Karpas-422 (cell line): ENCODE data around the gene NHERF2. TPM values are rescaled to one million over a fixed set of nuclear protein-coding genes. Genes with fewer than 3 reads are reported as not detected.
"Not testable (repeated sequence)": the region's sequence is repeated elsewhere in the genome, so short reads cannot be mapped to it uniquely, and the experiment has no call there.

Experiments
- DNase-seq: peaks from one replicate; pipeline ENCODE4 v3.0.0-alpha.2; 2015
- H2AFZ ChIP-seq: fragments of 200-600 bp; sonication (generic); 2 replicates; pipeline ENCODE4 v1.6.1; 2014; ENCODE audit warnings: antibody characterized with exemption, low read length, mixed read lengths
- H3K27ac ChIP-seq: fragments of 200-600 bp; sonication (generic); 2 replicates; pipeline ENCODE4 v1.5.1; 2014; ENCODE audit warnings: mild to moderate bottlenecking, low read length, moderate library complexity
- H3K27me3 ChIP-seq: fragments of 200-600 bp; sonication (generic); 2 replicates; pipeline ENCODE4 v1.6.1; 2014; ENCODE audit warnings: low read length, mixed read lengths
- H3K36me3 ChIP-seq: fragments of 200-600 bp; sonication (generic); 2 replicates; pipeline ENCODE4 v1.6.1; 2014; ENCODE audit warnings: low read length, mixed read lengths; ENCODE audit not compliant: insufficient read depth
- H3K4me1 ChIP-seq: fragments of 200-600 bp; sonication (generic); 2 replicates; pipeline ENCODE4 v1.6.1; 2014; ENCODE audit warnings: mild to moderate bottlenecking, low read length, mixed read lengths
- H3K4me2 ChIP-seq: fragments of 200-600 bp; sonication (generic); 2 replicates; pipeline ENCODE4 v1.6.1; 2014; ENCODE audit warnings: low read length, low read depth, mild to moderate bottlenecking; ENCODE audit not compliant: poor library complexity, severe bottlenecking
- H3K4me3 ChIP-seq: fragments of 200-600 bp; sonication (generic); 2 replicates; pipeline ENCODE4 v1.5.1; 2014; ENCODE audit warnings: mild to moderate bottlenecking, antibody characterized with exemption, low read length, mixed read lengths
- H3K79me2 ChIP-seq: fragments of 200-600 bp; sonication (generic); 2 replicates; pipeline ENCODE4 v1.6.1; 2014; ENCODE audit warnings: mild to moderate bottlenecking, low read length, mixed read lengths
- H3K9ac ChIP-seq: fragments of 200-600 bp; sonication (generic); 2 replicates; pipeline ENCODE4 v1.6.0; 2014; ENCODE audit warnings: low read length
- H3K9me2 ChIP-seq: fragments of 200-600 bp; sonication (generic), shearing (Covaris generic); replicated peaks from 2 replicates; pipeline ENCODE4 v1.6.0; 2014; ENCODE audit warnings: mild to moderate bottlenecking, low read length, moderate library complexity; ENCODE audit not compliant: insufficient read depth
- H3K9me3 ChIP-seq: fragments of 300-700, 200-600 bp; sonication (generic); 2 replicates; pipeline ENCODE4 v1.6.1; 2014; ENCODE audit warnings: low read length, mixed read lengths
- H4K20me1 ChIP-seq: fragments of 200-600 bp; sonication (generic); 2 replicates; pipeline ENCODE4 v1.6.1; 2014; ENCODE audit warnings: mild to moderate bottlenecking, antibody characterized with exemption, low read length, low read depth; ENCODE audit not compliant: insufficient read depth
- total RNA-seq: library from RNA; depleted of rRNA; stranded (reverse); fragments of >200 nt; shearing (Covaris generic); gene quantifications from 2 replicates; pipeline ENCODE4 v1.2.3, GENCODE V29; 2014; ENCODE audit warnings: low replicate concordance

Gene NHERF2
- total RNA-seq, 1 experiment from 2014 or later, result not detected

DNA sequence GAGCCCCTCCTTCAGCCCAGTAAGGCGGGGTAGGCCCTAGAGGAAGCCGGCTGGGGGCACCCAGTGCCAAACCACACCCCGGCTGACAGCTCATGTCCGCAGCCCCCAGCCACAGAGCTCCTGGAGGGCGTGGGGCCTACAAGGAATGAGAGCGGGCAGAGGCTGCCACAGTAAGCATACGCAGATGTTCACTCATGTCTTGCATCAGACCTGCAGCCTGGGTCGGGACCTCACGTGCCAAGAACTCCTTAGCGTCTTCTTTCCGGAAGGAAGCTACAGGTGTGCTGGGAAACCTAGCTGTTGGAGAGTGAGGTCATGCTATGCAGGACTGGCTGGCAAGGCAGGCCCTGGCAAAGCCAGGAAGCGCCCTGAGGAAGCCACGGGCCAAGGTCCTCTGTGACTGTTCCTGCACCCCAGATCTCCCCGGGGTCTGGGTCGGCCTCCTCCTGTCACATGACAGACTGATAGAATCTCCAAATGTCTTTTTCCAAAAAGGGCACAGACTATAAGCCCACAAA, 18.6 kb upstream of the NHERF2 start:
- H3K9ac ChIP-seq, result peak overlapping the region; percentile 98
- peak overlapping the region; percentile 46; the same call in 1 of the 2 replicates for H3K27ac ChIP-seq

DNA sequence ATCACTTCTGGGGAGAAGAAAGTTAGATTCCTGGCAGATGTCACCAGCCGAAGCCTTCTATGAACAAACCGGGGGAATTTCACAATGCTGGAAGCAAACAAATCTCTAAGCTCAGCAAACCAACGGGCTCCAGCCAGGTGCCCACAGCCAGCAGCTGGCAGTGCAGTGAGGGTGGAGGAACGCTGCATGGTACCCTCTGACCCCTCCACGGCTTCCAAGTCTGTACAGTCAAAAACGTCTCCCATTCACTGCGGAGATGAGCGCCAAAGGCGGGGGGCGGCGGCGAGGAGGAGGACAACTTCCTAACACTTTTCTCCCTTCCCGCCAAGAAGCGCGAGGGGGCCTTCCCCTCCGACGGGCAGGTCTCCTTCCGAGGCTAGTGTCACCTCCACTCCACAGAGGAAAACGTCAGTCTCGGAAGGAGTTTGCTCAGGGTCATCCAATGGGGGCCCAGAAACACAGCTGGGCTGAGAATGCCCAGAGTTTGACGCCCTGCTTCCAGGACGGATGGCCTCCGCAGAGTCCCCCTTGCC, 18.0 kb upstream of the NHERF2 start:
- no peaks in the 10 kb centered on the region for H3K9me3 ChIP-seq
- peak overlapping the region; percentile 100 for H3K4me3 ChIP-seq
- H3K9ac ChIP-seq, result peak overlapping the region; percentile 98
- peak; percentile 66 for DNase-seq
- peaks cover 55% of the 10 kb centered on the region for H3K4me1 ChIP-seq
- H3K4me2 ChIP-seq, result peak overlapping the region; percentile 93
- no peaks in the 10 kb centered on the region for H3K27me3 ChIP-seq
- H4K20me1 ChIP-seq, result peaks cover 53% of the 10 kb centered on the region
- peaks cover 63% of the 10 kb centered on the region for H3K79me2 ChIP-seq
- no peaks in the 10 kb centered on the region for H3K9me2 ChIP-seq
- peak overlapping the region; percentile 46; the same call in 1 of the 2 replicates for H3K27ac ChIP-seq
- no peaks in the 10 kb centered on the region for H3K36me3 ChIP-seq
- H2AFZ ChIP-seq, result no peak overlapping the region

More for the DNA sequence above, 18.6 kb upstream of the NHERF2 start:
- no peak for DNase-seq
- Histone ChIP-seq H3K4me2 (peak overlapping the region; percentile 93), H3K36me3 (peaks cover 6% of the 10 kb centered on the region), H3K4me3 (peak overlapping the region; percentile 100), H3K9me3 (no peaks in the 10 kb centered on the region), H4K20me1 (peaks cover 60% of the 10 kb centered on the region), H3K4me1 (peaks cover 55% of the 10 kb centered on the region), H3K27me3 (no peaks in the 10 kb centered on the region), H2AFZ (no peak overlapping the region), H3K79me2 (peaks cover 69% of the 10 kb centered on the region), H3K9me2 (no peaks in the 10 kb centered on the region)

DNA sequence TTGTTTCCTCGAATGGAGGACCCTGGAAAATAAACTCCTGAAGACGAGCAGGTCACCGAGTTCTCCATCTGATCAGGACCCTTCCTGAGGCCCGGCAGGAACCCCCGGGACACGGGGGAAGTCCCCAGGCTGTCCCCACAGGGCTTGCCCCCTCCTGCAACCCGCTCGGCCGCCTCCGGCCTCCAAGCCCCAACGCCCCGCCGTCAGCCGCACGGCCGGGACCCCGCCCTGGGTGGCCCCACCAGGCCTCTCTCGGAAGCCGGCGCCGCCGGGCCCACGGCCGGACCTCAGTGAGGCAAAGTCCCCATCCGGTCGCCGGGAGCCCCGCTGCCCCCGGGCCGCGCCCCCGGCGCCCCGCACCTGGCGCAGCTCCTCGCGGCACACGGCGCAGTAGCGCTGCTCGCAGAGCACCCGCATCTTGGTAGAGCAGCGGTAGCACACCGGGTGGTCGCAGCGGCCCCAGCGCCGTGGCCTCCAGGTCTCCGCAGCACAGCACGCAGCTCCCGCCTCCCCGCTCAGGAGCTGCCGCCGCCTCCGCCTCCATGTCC, 17.5 kb upstream of the NHERF2 start:
- peaks cover 51% of the 10 kb centered on the region for H3K4me1 ChIP-seq
- H3K27me3 ChIP-seq, result no peaks in the 10 kb centered on the region
- H3K9me2 ChIP-seq, result no peaks in the 10 kb centered on the region
- H3K9ac ChIP-seq, result peak overlapping the region; percentile 98
- peaks cover 50% of the 10 kb centered on the region for H4K20me1 ChIP-seq
- peak overlapping the region; percentile 93 for H3K4me2 ChIP-seq
- H3K79me2 ChIP-seq, result peaks cover 62% of the 10 kb centered on the region
- no peaks in the 10 kb centered on the region for H3K36me3 ChIP-seq
- DNase-seq, result no peak
- H3K9me3 ChIP-seq, result no peaks in the 10 kb centered on the region
- H3K4me3 ChIP-seq, result peak overlapping the region; percentile 100
- no peak overlapping the region for H2AFZ ChIP-seq
- H3K27ac ChIP-seq, result peak overlapping the region; percentile 46; the same call in 1 of the 2 replicates

DNA sequence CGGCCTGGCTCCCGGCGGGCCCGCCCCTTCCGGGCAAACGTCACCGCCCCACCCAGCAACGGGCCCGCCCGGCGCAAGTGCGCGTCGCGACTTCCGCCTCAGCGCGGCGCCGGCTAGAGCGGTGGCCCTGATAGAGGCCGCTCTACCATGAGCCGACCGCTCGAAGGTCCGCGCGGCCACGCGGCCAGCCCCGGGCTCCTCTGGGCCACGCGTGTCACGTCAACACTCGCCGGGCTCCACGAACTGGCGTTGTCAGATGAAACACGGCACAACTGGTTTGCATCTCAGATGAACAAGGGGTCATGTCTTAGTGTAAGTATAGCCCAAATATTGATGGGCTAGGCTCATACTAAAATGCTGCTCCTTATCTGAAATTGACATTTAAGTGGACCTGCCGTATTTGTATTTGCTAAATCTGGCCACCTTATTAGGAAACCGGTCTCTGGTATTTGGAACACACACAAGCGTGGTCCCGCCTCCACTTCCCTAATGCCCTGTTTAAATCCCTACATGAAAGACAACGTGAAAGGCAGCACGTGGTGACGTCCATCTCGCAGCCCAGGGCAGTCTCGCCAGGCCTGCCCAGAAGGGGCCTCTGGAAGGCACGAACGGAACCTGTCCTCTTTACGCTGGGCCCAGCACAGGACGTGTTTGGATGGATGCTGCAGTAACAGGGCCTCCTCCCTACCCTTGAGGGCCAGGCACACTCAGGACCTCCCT, 16.8 kb upstream of the NHERF2 start, which contains the start of gene ZNF598:
ZNF598 (minus strand) TSS at position 31 of the 720 bp plus-strand sequence.
- Histone ChIP-seq H3K4me2 (peak within 1 kb of the TSS; percentile 93), H3K79me2 (peaks cover 56% of the 10 kb centered on the region)

DNA sequence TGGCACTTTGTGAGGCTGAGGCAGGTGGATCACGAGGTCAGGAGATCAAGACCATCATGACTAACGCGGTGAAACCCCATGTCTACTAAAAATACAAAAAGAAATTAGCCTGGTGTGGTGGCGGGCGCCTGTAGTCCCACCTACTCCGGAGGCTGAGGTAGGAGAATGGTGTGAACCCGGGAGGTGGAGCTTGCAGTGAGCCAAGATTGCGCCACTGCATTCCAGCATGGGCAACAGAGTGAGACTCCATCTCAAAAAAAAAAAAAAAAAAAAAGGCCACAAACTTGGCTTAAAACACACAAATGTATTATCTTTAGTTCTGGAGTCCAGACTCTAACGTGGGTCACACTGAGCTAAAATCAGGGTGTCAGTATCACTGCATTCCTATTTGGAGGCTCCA, 15.0 kb upstream of the NHERF2 start:
- Histone ChIP-seq H4K20me1 (peaks cover 26% of the 10 kb centered on the region), H3K79me2 (peaks cover 38% of the 10 kb centered on the region), H3K4me1 (peaks cover 29% of the 10 kb centered on the region)
- H3K9me3 ChIP-seq, H3K9me2 ChIP-seq, H3K4me2 ChIP-seq, H3K27me3 ChIP-seq, H3K27ac ChIP-seq, H3K4me3 ChIP-seq, DNase-seq, H3K9ac ChIP-seq, H2AFZ ChIP-seq, H3K36me3 ChIP-seq: not testable (repeated sequence)

More for the DNA sequence above, 16.8 kb upstream of the NHERF2 start, which contains the start of gene ZNF598:
- Histone ChIP-seq H4K20me1 (peaks cover 42% of the 10 kb centered on the region), H3K4me3 (peak within 1 kb of the TSS; percentile 100), H3K9ac (peak within 1 kb of the TSS; percentile 98), H3K4me1 (peaks cover 46% of the 10 kb centered on the region), H3K27me3 (no peaks in the 10 kb centered on the region), H2AFZ (no peak within 1 kb of the TSS; the same call in 1 of the 2 replicates), H3K27ac (peak within 1 kb of the TSS; percentile 57), H3K9me3 (no peaks in the 10 kb centered on the region), H3K9me2 (no peaks in the 10 kb centered on the region), H3K36me3 (no peaks in the 10 kb centered on the region)
- peak; percentile 95 for DNase-seq

DNA sequence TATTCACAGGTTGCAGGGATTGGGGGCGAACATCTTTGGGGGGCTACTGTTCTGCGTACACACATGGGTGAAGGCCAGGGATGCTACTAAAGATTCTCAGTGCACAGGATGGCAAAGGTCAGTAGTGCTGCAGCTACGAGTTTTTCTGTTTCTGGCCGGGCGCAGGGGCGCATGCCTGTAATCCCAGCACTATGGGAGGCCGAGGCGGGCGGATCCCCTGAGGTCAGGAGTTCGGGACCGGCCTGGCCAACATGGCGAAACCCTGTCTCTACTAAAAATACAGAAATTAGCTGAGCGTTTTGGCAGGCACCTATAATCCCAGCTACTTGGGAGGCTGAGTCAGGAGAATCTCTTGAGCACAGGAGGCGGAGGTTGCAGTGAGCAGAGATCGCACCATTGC, 13.2 kb upstream of the NHERF2 start:
- Histone ChIP-seq H3K79me2 (peaks cover 20% of the 10 kb centered on the region), H3K9me2 (no peaks in the 10 kb centered on the region), H3K9ac (no peak overlapping the region), H3K27me3 (no peaks in the 10 kb centered on the region), H3K27ac (no peak overlapping the region), H4K20me1 (peaks cover 8% of the 10 kb centered on the region), H3K4me1 (peaks cover 11% of the 10 kb centered on the region), H3K36me3 (no peaks in the 10 kb centered on the region), H3K4me3 (no peak overlapping the region), H3K4me2 (no peak overlapping the region), H2AFZ (no peak overlapping the region), H3K9me3 (no peaks in the 10 kb centered on the region)
- no peak for DNase-seq

DNA sequence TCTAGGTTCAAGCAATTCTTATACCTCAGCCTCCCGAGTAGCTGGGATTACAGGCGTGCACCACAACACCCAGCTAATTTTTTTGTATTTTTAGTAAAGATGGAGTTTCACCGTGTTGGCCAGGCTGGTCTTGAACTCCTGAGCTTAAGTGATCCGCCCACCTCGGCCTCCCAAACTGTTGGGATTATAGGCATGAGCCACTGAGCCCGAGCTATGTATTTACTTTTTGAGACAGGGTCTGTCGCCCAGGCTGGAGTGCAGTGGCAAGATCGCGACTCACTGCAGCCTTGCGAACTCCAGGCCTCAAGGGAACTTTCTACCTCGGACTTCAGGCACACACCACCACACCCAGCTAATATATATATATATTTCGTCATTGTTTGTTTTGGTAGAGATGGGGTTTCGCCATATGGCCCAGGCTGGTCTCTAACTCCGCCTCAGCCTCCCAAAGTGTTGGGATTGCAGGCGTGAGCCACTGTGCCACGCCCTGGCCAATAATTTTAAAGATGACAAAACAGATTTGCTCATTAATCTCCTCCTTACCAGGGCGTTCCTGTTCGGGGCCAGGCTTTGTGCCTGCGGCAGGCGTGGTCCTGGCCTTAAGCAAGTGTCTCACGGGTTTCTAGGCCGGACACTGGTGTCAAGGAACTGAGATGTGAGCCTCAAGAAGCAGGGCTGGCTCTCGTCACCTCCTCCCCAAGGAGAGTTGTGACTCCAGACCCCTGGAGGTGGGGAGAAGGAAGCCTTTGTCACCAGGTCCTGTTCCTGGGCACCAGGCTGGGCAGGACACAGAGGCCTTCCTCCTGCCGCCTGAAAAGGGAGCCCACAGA, 11.4 kb upstream of the NHERF2 start:
- Histone ChIP-seq H3K9me2 (no peaks in the 10 kb centered on the region), H3K27me3 (no peaks in the 10 kb centered on the region), H4K20me1 (no peaks in the 10 kb centered on the region), H3K4me1 (peaks cover 6% of the 10 kb centered on the region), H3K4me2 (no peak overlapping the region), H3K4me3 (no peak overlapping the region), H3K36me3 (no peaks in the 10 kb centered on the region), H3K79me2 (peaks cover 5% of the 10 kb centered on the region), H3K27ac (no peak overlapping the region), H2AFZ (no peak overlapping the region), H3K9ac (no peak overlapping the region), H3K9me3 (no peaks in the 10 kb centered on the region)
- no peak for DNase-seq

DNA sequence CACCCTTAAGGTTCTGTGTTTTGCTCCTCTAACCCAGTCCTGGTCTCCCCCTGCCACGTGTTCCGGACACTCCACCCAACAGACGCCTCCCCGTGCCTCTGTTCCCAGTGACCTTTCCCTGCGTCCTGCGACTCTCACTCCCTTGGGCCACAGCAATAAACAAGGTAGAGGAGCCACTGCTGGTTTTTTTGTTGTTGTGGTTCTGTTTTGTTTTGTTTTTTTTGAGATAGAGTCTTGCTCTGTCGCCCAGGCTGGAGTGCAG, 10.8 kb upstream of the NHERF2 start:
- Histone ChIP-seq H3K4me3 (no peak overlapping the region), H3K36me3 (no peaks in the 10 kb centered on the region), H3K27ac (no peak overlapping the region), H3K9ac (no peak overlapping the region), H2AFZ (no peak overlapping the region), H4K20me1 (no peaks in the 10 kb centered on the region), H3K27me3 (no peaks in the 10 kb centered on the region), H3K4me1 (peaks cover under 1% of the 10 kb centered on the region), H3K9me2 (no peaks in the 10 kb centered on the region), H3K9me3 (no peaks in the 10 kb centered on the region), H3K79me2 (no peaks in the 10 kb centered on the region), H3K4me2 (no peak overlapping the region)
- no peak for DNase-seq
